Liver (tissue), 9 donors: Measurements from ENCODE around the gene USP38. TPM values are rescaled to one million over a fixed set of nuclear protein-coding genes. Genes with fewer than 3 reads are reported as not detected.

ENCODE experiments used
- DNase-seq: peaks from one replicate; pipeline ENCODE4 v3.0.0-alpha.2; 2017; ENCODE audit warnings: low spot score
- H3K27ac ChIP-seq, 2 donors: one replicate each; pipeline ENCODE4 v1.7.0; 2013; ENCODE audit warnings: inconsistent platforms in 2 of 2, low read length in 2 of 2, control low read depth in 1 of 2, low read depth in 1 of 2, mild to moderate bottlenecking in 1 of 2
- H3K27me3 ChIP-seq, 4 donors: one replicate each; pipeline versions ENCODE4 v1.6.1 to v1.7.0; 2013; ENCODE audit warnings: low read length in 3 of 4, inconsistent platforms in 1 of 4, mild to moderate bottlenecking in 1 of 4, moderate library complexity in 1 of 4; ENCODE audit not compliant: control insufficient read depth in 4 of 4, insufficient read depth in 4 of 4
- H3K36me3 ChIP-seq, 4 donors: one replicate each; pipeline versions ENCODE4 v1.6.1 to v1.7.0; 2013; ENCODE audit warnings: low read length in 3 of 4, mild to moderate bottlenecking in 3 of 4, low read depth in 1 of 4, moderate library complexity in 1 of 4; ENCODE audit not compliant: control insufficient read depth in 4 of 4, insufficient read depth in 3 of 4
- H3K4me1 ChIP-seq, 4 donors: one replicate each; pipeline versions ENCODE4 v1.6.1 to v1.7.0; 2013; ENCODE audit warnings: low read length in 3 of 4, mild to moderate bottlenecking in 3 of 4, moderate library complexity in 1 of 4; ENCODE audit not compliant: control insufficient read depth in 4 of 4, insufficient read depth in 4 of 4
- H3K4me3 ChIP-seq, 3 donors: one replicate each; pipeline versions ENCODE4 v1.6.1 to v1.7.0; 2013; ENCODE audit warnings: low read length in 3 of 3, control low read depth in 1 of 3, low read depth in 1 of 3, mild to moderate bottlenecking in 1 of 3
- H3K9ac ChIP-seq, 2 donors: one replicate each; pipeline ENCODE4 v1.7.0; 2013; ENCODE audit warnings: low read length in 2 of 2, mild to moderate bottlenecking in 2 of 2, moderate library complexity in 2 of 2, control low read depth in 1 of 2, low read depth in 1 of 2
- H3K9me3 ChIP-seq, 4 donors: one replicate each; pipeline versions ENCODE4 v1.6.1 to v1.7.0; 2013; ENCODE audit warnings: low read length in 3 of 4; ENCODE audit not compliant: control insufficient read depth in 4 of 4
- EGR1 ChIP-seq, 2 donors: IDR thresholded peaks; 2 replicates each; pipeline ENCODE4 v1.6.1; 2016 to 2018; ENCODE audit warnings: antibody characterized with exemption in 2 of 2, low read depth in 2 of 2
- FOXA1 ChIP-seq: IDR thresholded peaks from 2 replicates; pipeline ENCODE4 v1.6.1; 2016; ENCODE audit warnings: antibody characterized with exemption
- FOXA2 ChIP-seq: IDR thresholded peaks from 2 replicates; pipeline ENCODE4 v1.6.1; 2016; ENCODE audit warnings: antibody characterized with exemption
- GABPA ChIP-seq, 2 donors: IDR thresholded peaks in 1 of 2; conservative IDR thresholded peaks in 1 of 2; 2 replicates each; pipeline ENCODE4 v1.6.1; 2016; ENCODE audit warnings: antibody characterized with exemption in 2 of 2, mild to moderate bottlenecking in 1 of 2, moderate library complexity in 1 of 2
- HNF4A ChIP-seq, 2 donors: conservative IDR thresholded peaks; 2 replicates each; pipeline ENCODE4 v1.6.1; 2016; ENCODE audit warnings: antibody characterized with exemption in 2 of 2, mild to moderate bottlenecking in 2 of 2
- HNF4G ChIP-seq: IDR thresholded peaks from 2 replicates; pipeline ENCODE4 v1.6.1; 2016; ENCODE audit warnings: antibody characterized with exemption
- JUND ChIP-seq, 2 donors: IDR thresholded peaks; 2 replicates each; pipeline ENCODE4 v1.6.1; 2016; ENCODE audit warnings: antibody characterized with exemption in 2 of 2
- NR2F2 ChIP-seq: IDR thresholded peaks from 2 replicates; pipeline ENCODE4 v1.6.1; 2016; ENCODE audit warnings: antibody characterized with exemption
- RAD21 ChIP-seq, 2 donors: IDR thresholded peaks; 2 replicates each; pipeline ENCODE4 v1.6.1; 2016; ENCODE audit warnings: antibody characterized with exemption in 2 of 2, mild to moderate bottlenecking in 2 of 2
- REST ChIP-seq: IDR thresholded peaks from 2 replicates; pipeline ENCODE4 v1.6.1; 2016; ENCODE audit warnings: antibody characterized with exemption, mild to moderate bottlenecking
- RXRA ChIP-seq, 2 donors: IDR thresholded peaks; 2 replicates each; pipeline ENCODE4 v1.6.1; 2017 to 2018; ENCODE audit warnings: antibody characterized with exemption in 2 of 2, mild to moderate bottlenecking in 1 of 2
- SP1 ChIP-seq: IDR thresholded peaks from 2 replicates; pipeline ENCODE4 v1.6.1; 2018; ENCODE audit warnings: antibody characterized with exemption, mild to moderate bottlenecking
- TAF1 ChIP-seq: conservative IDR thresholded peaks from 2 replicates; pipeline ENCODE4 v1.6.1; 2016; ENCODE audit warnings: antibody characterized with exemption, mild to moderate bottlenecking
- YY1 ChIP-seq: IDR thresholded peaks from 2 replicates; pipeline ENCODE4 v1.6.1; 2016; ENCODE audit warnings: antibody characterized with exemption, mild to moderate bottlenecking
- WGBS: extraction: QIAGEN DNeasy Blood & Tissue Kit; methylation state at CpG from one replicate; pipeline ENCODE4 v1.1.7; 2013; 5-methylcytosine and 5-hydroxymethylcytosine counted together
- polyA plus RNA-seq, 2 donors: library from polyadenylated mRNA; stranded (reverse) in 1 of 2; unstranded in 1 of 2; fragments of 200-250 nt in 1 of 2; fragments of >200 nt in 1 of 2; fragmentation: Nextera tagmentation in 1 of 2; extraction: Ambion mirVana in 1 of 2; gene quantifications; one replicate each; pipeline versions ENCODE4 v1.2.1 to v1.2.3, GENCODE V29; 2013 to 2015
- total RNA-seq, 2 donors: library from RNA; depleted of rRNA; stranded (reverse); fragments of >200 nt; gene quantifications; one replicate each; pipeline ENCODE4 v1.2.3, GENCODE V29; 2014
- TF ChIP-seq, protein P1 (sequence below): IDR thresholded peaks from 2 replicates; pipeline ENCODE4 v1.6.1; 2016; ENCODE audit warnings: antibody characterized with exemption
- TF ChIP-seq, protein P2 (sequence below): IDR thresholded peaks from 2 replicates; pipeline ENCODE4 v1.6.1; 2016; ENCODE audit warnings: antibody characterized with exemption
- TF ChIP-seq, protein P3 (sequence below): IDR thresholded peaks from 2 replicates; pipeline ENCODE4 v1.6.1; 2016; ENCODE audit warnings: antibody characterized with exemption
- donor health status: healthy.
- donor health status: healthy.
- donor health status: healthy.
- donor health status: healthy.
- donor health status: healthy.

The USP38 gene
- total and polyA plus RNA-seq, 4 donors, result 6.1 to 36.1 (median 18.2) TPM

GRCh38 chr4:143215873-143216272 is 31.2 kb downstream of the USP38 start:
- no peak for TF ChIP-seq REST
- TF ChIP-seq FOXA1, result no peak
- TF ChIP-seq, protein P1, sequence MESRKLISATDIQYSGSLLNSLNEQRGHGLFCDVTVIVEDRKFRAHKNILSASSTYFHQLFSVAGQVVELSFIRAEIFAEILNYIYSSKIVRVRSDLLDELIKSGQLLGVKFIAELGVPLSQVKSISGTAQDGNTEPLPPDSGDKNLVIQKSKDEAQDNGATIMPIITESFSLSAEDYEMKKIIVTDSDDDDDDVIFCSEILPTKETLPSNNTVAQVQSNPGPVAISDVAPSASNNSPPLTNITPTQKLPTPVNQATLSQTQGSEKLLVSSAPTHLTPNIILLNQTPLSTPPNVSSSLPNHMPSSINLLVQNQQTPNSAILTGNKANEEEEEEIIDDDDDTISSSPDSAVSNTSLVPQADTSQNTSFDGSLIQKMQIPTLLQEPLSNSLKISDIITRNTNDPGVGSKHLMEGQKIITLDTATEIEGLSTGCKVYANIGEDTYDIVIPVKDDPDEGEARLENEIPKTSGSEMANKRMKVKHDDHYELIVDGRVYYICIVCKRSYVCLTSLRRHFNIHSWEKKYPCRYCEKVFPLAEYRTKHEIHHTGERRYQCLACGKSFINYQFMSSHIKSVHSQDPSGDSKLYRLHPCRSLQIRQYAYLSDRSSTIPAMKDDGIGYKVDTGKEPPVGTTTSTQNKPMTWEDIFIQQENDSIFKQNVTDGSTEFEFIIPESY, result no peak
- no peak for TF ChIP-seq TAF1
- TF ChIP-seq GABPA (IDR thresholded peaks at IDR 0.05 in 1 of 2, conservative IDR thresholded peaks at IDR 0.05 in 1 of 2), result no peak
- TF ChIP-seq HNF4G, result no peak
- no peak for TF ChIP-seq EGR1 (IDR thresholded peaks at IDR 0.05; ENCODE audit: low read depth in 2 of 2)
- no peak for TF ChIP-seq RAD21 (IDR thresholded peaks at IDR 0.05)
- no peak for TF ChIP-seq HNF4A (conservative IDR thresholded peaks at IDR 0.05)
- TF ChIP-seq, protein P2, sequence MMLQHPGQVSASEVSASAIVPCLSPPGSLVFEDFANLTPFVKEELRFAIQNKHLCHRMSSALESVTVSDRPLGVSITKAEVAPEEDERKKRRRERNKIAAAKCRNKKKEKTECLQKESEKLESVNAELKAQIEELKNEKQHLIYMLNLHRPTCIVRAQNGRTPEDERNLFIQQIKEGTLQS, result no peak
- no peak for TF ChIP-seq SP1
- no peak for TF ChIP-seq YY1
- TF ChIP-seq NR2F2, result no peak
- no peaks in the 10 kb centered on the region for H3K4me1 ChIP-seq
- H3K9ac ChIP-seq, result no peak overlapping the region
- H3K4me3 ChIP-seq, result no peak overlapping the region
- no peaks in the 10 kb centered on the region for H3K9me3 ChIP-seq
- 91% methylated on average over 1 of the region's 1 CpG for WGBS
- DNase-seq, result no peak
- no peaks in the 10 kb centered on the region for H3K27me3 ChIP-seq
- no peak overlapping the region for H3K27ac ChIP-seq
- peaks cover 7 to 32% (median 19%) of the 10 kb centered on the region in 4 donors for H3K36me3 ChIP-seq

GRCh38 chr4:143224255-143224654 is 39.5 kb downstream of the USP38 start:
- WGBS, result 25% methylated on average over 1 of the region's 1 CpG
- H3K4me1 ChIP-seq, result peaks cover 0 to 9% (median 2%) of the 10 kb centered on the region in 4 donors
- DNase-seq, result no peak
- TF ChIP-seq EGR1 (IDR thresholded peaks at IDR 0.05; ENCODE audit: low read depth in 2 of 2) (no peak), NR2F2 (peak; percentile 48)
- H3K27ac ChIP-seq, result no peak overlapping the region
- no peaks in the 10 kb centered on the region for H3K9me3 ChIP-seq
- no peaks in the 10 kb centered on the region for H3K27me3 ChIP-seq
- H3K36me3 ChIP-seq, result peaks cover 0 to 6% (median 3%) of the 10 kb centered on the region in 4 donors
- no peak overlapping the region for H3K9ac ChIP-seq
- no peak overlapping the region for H3K4me3 ChIP-seq

DNA sequence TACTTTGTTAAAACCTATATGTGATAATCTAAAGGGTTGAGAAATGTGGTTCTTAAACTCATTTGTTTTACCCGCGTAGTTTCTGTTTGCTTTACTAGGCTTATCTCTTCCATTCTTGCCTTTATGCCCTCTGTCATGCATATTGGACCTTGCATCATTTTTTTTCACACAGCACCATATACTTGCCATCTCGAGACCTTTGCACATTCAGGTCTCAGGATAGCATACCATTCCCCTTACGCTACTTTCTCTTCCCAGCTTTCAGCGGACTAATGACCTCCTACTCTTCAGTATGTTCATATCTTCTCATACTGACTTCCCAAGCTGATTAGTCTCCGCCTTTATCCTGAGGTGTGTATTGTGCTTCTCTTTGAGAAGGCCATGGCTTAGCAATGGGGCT is 40.5 kb downstream of the USP38 start:
- no peak overlapping the region for H3K27ac ChIP-seq
- H3K9me3 ChIP-seq, result no peaks in the 10 kb centered on the region
- H3K27me3 ChIP-seq, result no peaks in the 10 kb centered on the region
- TF ChIP-seq HNF4A (conservative IDR thresholded peaks at IDR 0.05), result peak; percentile 64 to 84
- peak; percentile 37 for TF ChIP-seq SP1
- TF ChIP-seq, protein P3, sequence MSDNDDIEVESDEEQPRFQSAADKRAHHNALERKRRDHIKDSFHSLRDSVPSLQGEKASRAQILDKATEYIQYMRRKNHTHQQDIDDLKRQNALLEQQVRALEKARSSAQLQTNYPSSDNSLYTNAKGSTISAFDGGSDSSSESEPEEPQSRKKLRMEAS, result no peak
- TF ChIP-seq, protein P2, result peak; percentile 61
- TF ChIP-seq GABPA (IDR thresholded peaks at IDR 0.05 in 1 of 2, conservative IDR thresholded peaks at IDR 0.05 in 1 of 2), result no peak
- TF ChIP-seq NR2F2, result no peak
- TF ChIP-seq TAF1, result no peak
- TF ChIP-seq HNF4G, result peak; percentile 32
- peak; percentile 22 for TF ChIP-seq YY1
- TF ChIP-seq RXRA (IDR thresholded peaks at IDR 0.05), result peak in 1 of 2 donors; percentile 12
- no peak for TF ChIP-seq RAD21 (IDR thresholded peaks at IDR 0.05)
- TF ChIP-seq JUND (IDR thresholded peaks at IDR 0.05), result peak; percentile 37
- TF ChIP-seq FOXA2, result no peak
- H3K9ac ChIP-seq, result no peak overlapping the region
- no peak overlapping the region for H3K4me3 ChIP-seq
- 66% methylated on average over 6 of the region's 6 CpGs for WGBS
- H3K36me3 ChIP-seq, result peaks cover 0 to 6% (median 3%) of the 10 kb centered on the region in 4 donors
- no peak for DNase-seq
- H3K4me1 ChIP-seq, result peaks cover 0 to 9% (median 2%) of the 10 kb centered on the region in 4 donors
